GM21825 (cell line): Measurements from ENCODE around the gene NFKBIE.

Experiments
- ATAC-seq: cut with Tn5 transposase; IDR thresholded peaks from one replicate; pipeline ENCODE4 v1.9.1; 2021; ENCODE audit warnings: mild to moderate bottlenecking, moderate library complexity; ENCODE audit not compliant: unreplicated experiment

The NFKBIE gene

DNA sequence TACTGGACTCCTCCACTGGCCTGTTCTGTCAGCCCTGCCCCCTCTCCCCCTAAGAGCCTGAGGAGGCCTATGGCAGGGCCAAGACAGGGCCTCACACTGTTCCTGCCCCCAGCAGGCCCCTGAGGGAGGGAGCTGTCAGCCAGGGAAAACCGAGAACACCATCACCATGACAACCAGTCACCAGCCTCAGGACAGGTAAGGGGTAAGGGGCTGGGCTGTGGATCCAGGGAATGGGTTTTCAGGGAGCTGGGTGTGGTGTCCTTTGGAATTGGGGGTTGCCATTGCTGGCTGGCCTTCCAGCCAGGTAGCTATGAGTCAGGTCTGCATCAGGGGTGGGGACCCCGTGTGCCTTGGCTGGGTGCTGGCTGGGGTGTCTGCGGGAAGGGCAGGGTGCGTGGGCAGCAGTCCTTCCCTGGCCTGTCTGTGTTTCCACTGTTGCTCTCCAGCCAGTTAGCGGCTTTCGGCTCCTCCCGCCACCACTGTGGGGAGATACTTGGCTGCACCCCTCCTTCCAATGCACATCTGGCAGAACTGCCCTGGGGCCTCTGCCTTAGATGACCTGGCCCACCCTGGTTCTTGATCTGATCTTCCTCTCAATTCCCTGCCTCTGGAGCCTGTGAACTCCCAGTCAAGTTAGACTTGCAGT lies 38.1 kb downstream of the NFKBIE start:
- no peak for ATAC-seq

DNA sequence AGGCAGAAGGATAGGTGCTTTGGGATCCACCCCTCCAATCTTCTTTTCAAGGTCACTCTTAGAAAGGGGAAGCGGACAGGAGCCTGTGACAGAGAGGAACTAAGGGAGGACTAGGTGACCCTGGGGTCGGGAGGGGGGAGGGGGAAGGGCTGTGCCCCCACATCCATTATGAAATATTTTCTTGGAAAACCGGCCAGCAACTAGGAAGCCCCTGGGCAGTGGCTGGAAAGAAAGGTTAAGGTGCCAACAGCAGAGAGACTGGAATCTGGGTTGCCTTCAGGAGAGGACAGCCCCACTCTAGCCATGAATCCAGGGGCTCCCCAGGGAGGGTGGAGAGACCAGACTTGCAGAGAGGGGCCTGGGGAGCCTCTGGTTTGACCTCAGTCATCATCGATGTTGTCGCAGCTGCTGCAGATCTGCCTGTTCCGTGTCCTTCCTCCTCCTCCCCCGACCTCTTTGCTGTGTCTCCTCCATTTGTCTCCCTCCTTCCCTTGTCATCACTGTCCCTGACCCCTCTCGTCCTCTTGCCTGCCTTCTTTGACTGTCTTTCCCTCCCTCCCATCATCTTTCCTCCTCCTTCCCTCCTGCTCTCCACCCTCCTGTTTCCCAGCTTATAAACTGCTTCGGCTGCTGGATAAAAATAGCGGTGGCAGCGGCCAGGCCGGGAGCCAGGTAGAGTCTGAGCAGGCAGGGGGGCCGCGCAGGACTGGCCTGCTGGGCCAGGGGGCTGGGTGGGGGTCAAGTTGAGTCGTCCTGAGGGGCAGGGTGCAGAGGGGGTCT lies 38.8 kb downstream of the NFKBIE start:
- ATAC-seq = no peak

DNA sequence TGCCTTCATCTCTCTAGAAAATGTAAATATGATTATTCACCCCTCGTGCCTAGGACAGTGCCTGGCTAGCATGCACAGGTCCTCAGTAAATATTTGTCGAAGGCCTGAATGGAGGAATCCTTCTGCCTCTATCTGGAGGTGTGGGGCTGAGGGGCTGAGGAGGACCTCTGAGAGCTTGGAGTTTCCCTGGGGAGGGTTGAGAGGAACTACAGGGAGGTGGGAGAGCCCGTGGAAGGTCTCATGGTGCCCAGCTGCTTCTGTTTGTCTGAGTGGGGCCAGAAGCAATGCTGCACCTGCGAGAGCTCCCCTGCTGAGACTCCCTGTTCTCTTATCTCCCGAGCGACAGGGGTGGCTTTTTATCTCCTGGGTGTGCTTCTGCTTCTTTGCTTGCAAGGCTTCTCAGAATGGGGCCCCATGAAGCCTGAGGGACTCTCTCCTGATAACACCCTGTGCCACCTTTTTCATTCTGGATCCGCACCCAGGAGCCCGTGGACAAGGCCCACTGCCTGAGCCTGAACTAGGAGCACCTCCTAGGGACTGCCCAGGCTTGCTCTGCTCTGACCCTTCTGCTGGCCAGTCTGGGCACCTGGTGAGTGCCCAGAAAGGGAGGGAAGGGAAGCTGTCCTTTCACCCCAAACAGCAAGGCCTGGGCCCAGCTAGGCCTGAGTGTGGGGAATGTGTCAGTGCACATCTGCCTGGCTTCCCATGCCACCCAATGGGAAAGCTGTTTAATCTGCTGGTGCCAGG lies 39.6 kb downstream of the NFKBIE start:
- no peak for ATAC-seq

DNA sequence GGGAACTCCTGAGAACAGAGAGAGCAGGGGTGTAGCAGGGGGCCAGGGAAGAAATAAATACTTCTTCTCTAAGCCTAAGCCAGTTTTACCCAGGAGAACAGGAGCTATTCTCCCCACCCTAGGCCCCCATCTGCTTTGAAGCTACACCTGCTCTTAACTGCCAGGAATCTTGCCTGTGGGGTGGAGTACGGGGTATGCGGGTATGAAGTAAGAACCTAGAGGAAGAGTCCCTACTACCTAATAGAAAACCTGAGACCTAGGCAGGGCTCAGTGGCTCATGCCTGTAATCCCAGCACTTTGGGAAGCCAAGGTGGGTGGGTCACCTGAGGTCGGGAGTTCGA lies 40.4 kb downstream of the NFKBIE start:
- ATAC-seq = no peak

DNA sequence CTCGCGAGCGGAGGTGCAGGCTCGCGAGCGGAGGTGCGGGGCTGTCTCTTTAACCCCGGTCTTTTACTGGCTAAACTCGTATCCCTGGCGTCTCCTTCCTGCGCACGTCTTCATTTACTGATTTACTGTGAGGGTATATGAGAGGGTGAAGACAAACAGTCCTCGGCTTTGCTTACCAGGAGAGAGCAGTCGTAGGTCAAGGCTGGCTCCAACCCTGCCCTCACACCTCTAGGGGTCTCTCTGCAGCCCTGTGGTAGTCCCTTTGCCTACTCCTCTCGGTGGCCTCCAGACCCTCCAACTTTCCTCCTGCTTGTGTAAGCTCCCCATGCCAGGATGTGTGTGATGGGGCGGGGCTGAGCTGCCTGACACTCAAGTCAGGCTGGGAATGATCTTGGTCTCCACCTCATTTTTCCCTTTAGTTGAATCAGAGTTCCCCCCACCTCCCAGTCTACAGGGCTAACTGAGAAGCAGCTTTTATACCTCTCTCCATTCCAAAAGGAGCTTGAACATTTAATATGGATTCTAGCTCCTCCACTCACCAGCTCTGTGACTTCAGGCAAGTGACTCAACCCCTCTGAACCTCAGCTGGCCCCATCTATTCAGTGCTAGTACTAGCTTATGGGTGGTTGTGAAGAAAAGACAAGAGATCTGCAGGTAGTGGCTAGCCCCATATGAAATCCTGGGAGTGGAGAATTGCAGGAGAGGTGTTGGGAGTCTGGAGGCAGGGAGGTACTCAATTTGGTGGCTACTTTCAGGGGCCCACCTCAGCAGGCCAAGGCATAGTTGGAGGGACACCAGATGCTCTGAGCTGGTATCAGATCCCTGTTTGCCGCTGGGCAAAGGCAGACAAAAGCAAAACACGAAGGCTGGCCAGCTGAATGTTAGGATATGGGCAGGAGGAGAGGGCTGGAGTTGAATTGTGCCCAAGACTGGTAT lies 41.1 kb downstream of the NFKBIE start:
- ATAC-seq = no peak

DNA sequence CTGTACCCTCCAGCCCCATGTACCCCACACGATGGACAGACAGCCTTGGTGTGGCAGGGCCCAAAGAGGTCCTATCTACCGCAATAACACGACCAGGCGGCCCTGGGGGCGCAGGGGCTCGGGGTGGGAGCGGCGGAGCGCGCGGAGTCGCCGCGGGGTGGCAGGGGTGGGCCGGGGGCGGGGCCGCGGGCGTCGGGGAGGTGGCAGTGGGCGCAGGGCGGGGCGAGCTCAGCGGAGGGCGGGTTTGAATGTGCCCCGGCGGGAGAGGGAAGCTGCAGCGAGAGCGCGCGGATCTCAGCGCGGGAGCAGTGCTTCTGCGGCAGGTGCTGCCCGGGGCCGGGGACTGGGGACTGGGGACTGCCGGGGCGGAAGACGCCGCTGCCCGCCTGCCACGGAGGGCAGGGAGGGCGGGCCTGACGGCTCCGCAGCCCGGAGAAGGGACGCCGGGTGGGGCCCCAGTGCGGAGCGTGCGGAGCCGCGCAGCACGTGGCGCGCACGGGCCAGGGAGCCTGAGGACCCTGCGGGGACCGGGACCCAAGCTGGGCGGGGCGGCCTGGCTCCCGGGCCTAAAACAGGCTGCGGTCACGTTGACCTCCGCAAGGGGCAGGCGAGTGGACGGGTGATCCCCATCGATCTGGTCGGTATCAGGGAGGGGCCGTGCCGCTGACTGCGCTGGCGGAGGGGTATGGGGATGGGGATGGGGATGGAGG lies 41.9 kb downstream of the NFKBIE start, which contains the start of gene SLC29A1:
Gene SLC29A1, plus strand, starts transcription at position 277 of the 710 bp plus-strand sequence. CDS start 3,719 bp downstream, outside the sequence.
- peak; percentile 39 for ATAC-seq

DNA sequence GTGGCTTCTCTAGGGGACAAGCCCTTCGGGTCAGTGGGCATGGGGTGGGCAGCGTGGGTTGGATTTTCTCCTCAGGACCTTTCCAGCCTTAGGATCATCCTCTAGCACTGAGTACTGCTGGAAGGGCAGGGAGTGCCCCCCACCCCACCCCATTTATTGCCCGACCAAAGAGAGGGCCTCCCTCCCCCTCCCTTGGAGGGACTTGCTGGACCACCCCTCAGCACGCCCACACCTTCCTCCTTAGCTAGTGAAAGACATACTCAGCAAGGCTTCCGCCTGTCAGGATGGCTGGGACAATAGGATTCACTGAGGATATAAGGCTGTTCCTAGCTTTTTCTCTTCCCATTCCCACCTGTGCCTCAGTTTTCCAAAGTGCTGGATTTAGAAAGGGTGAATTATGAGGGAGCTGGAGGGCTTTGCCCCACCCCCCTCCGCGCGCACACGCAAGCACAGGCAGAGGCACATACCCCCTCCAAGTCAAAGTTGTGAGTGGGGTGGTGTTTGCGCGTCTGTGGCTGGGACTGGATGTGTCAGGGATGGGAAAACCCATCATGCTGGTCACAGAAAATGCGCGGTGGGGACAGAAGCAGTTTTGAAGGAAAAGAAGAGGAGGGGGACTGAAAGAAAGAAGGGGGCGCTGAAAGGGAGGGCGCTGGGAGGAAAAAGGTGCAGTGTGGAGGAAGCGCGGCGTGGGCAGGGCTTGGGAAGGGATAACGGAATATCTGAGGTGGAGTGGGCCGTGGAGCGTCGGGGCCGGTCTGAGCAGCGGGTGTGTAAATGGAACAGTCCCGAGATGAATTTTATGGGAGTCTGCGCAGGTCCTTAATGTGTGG lies 42.6 kb downstream of the NFKBIE start:
- ATAC-seq = no peak

DNA sequence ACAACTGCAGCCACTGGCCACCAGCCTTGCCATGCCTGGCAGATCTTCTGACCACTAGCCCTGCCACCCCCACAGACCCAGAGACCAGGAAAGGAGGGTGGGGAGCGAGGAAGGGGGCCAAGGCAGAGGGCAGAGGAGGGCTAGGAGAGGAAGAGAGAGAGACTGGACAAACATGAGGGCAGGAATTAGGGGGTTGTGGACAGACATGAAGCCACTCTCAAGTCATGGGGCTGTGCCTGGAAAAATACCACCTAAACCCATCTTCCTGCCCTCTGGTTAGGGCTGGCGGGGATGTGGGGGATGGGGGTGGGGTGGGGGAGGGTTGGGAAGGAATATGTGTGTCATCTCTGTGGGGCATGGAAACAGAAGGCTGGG lies 43.4 kb downstream of the NFKBIE start:
- ATAC-seq = no peak

DNA sequence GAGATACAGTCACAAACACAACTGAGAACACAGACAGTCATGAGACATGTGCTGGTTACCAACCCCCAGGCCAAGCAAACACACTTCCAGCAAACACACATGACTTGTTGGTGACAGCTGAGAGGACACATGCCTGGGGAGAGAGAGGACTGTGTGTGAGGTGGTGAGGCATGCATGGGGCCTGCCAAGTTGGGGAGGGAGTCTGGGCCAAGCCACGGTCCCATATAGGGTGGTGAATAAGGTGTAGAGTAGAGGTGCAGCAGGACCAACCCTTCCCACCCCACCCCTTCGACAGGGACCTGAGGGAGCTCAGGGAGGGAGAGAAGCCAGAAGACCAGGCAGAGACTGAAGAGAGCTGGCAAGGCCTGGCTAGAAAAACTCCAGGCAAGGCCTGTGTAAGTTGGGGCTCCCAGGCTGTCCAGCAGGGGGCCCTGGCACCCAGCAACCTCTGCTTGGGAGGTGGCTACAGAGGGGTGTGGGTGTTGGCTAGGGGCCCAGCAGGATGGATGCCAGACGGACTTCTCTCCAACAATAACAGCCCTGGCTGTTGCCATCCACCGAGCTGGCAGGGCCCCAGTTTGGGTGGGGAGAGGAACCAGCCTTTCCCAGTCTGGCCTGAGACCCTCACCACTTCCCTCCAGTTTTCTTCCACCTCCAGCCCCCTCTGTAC lies 43.9 kb downstream of the NFKBIE start:
- peak; percentile 37 for ATAC-seq

DNA sequence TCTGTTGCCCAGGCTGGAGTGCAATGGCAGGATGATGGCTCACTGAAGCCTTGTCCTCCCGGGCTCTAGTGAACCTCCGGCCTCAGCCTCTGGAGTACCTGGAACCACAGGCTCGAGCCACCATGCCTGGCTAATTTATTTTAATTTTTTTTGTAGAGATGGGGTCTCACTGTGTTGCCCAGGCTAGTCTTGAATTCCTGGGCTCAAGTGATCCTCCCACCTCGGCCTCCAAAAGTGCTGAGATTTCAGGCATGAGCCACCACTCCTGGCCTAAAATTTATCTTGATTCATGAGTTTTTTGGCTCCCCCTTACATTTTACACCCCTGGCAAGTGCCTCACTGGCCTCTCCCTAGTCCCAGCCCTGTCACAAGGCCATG lies 44.4 kb downstream of the NFKBIE start:
- no peak for ATAC-seq

DNA sequence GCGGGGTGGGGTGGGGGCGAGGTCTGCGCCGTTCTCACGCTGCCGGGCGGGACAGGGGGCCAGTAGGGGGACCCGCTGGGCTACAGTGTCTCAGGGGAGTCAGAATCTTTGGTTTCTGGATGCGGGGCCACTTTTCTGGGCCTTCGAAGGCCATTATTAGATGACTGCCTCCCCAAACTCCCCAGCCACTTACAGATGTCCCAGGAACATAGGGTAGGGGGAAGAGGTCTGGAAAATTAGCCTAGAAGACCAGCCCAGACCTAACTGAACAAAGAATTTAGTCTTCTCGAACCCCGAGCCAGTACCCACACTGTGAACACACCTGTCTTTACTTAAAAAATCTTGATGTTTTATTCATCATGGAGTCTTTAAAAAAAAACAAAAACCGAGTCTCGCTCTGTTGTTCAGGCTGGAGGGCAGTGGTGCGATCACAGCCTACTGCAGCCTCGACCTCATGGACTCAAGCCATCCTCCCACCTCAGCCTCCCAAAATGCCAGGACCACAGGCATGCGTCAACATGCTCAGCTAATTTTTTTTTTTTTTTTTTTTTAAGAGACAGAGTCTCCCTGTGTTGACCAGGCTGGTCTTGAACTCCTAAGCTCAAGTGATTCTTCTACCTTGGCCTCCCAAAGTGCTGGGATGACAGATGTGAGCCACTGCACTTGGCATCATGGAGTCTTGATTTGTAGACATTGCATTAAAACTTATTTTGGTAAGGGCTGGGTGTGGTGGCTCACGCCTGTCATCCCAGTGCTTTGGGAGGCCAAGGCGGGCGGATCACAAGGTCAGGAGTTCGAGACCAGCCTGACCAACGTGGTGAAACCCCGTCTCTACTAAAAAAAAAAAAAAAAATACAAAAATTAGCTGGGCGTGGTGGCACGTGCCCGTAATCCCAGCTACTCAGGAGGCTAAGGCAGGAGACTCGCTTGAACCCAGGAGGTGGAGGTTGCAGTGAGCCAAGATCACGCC lies 45.3 kb downstream of the NFKBIE start:
- ATAC-seq = no peak

DNA sequence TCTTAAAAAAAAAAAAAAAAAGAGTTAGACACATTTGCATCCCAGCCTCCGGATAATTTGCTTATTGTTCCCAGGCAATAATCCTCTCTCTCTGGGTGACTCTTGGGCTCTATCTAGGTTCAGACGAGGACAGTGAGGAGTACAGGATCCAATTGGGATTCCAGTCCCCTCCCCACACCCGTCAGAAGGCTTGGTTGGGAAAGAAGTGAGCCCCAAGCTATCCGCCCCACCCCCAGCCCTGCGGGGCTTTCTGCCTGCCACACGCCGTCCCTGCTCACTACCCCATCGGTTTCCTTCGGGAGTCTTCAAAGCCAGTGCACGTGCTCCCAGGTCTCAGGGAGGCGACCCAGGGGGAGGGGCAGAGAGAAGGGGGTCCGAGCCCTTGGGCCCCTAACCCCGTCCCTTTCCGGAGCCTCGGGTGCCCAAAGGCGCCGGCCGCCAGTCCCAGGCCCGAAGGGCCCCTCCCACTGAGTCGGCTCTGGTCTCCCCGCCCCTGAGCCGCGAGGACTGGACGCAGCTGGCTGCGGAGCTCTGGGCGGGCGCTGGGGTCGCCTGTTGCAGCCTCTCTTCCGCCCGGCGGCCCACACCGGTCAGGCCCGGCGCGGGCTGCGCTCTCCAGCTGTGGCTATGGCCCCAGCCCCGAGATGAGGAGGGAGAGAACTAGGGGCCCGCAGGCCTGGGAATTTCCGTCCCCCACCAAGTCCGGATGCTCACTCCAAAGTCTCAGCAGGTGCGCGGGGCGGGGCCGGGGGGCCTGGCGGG lies 46.1 kb downstream of the NFKBIE start:
- ATAC-seq = peak; percentile 43

DNA sequence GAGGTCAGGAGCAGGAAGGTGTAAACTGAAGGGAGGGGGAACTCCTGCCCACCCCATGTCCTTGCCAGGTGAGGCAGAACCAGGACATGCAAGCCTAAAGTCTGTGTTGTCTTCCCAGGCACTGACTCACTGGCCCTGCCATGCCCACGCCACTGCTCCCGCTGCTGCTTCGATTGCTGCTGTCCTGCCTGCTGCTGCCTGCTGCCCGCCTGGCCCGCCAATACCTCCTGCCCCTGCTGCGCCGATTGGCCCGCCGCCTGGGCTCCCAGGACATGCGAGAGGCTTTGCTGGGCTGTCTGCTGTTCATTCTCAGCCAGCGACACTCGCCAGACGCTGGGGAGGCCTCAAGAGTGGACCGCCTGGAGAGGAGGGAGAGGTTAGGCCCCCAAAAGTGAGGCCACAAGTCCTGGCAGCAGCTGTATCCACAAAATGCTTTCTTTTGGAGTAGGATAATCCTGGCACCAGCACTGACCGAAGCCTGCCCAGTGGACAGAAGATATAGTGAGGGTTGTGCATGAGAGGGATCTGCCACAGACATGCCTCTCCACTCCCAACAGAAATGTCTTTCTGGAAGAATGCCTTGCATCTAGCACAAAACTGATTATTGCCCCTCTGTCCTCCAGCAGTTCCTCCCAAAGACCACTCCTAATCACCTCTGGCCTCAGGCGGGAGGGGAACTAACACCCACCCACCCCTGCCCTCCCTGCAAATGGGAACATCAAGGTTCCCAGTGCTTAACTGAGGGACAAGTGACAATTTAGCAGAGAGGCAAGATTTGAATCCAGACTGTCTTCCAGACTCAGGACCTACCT lies 47.8 kb downstream of the NFKBIE start:
- no peak for ATAC-seq

DNA sequence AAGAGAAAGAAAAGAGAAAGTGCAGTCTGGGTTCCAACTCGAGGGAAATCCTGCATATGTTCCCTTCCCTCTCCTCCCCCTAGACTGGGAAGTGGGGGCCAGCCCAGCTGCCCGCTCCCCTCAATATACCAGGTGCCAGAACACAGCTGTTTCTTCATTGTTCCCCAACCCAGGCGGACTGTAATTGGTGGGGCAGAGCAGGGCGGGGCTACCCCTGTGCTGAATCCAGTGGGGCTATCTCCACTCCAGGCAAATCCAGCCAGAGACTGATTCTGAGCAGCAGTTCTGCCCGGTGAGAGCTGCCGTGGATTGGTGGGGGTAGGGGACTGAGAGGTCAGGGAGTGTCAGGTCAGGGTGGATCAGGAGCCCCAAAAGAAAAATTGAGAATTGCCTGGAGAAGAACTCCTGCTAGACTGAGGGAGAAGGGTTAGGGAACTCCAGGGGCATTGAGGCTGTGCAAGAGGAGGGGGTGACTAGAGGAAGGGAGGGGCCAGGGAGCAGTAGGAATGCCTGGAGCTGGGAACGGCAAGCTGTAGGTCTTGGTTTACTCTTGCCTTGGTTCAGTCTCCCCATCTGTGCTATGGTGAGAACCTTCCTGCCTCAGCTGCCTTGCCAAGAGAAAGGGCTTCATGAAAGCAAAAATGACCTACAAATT lies 48.5 kb downstream of the NFKBIE start, which contains the start of gene MYMX:
Gene MYMX, plus strand, starts transcription at position 250 of the 655 bp plus-strand sequence. CDS start 546 bp downstream, outside the sequence.
- no peak for ATAC-seq

DNA sequence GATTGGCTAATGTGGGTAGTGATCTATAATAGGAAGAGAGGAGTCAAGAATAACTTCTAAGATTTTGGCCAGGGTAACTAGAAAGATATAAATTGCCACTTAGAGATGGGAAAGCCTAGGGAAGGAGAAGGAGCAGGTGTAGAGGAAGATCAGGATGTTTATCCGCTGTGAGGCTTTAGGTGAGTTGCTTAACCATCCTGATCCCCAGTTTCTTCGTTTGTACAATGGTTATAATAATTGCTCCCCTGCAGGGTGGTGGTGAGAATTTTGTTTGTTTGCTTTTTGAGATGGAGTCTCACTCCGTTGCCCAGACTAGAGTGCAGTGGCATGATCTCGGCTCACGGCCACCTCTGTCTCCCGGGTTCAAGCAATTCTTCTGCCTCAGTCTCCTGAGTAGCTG lies 51.0 kb downstream of the NFKBIE start:
- ATAC-seq = no peak
